ENCODE measurements around the gene AHCYL2. TPM values are rescaled to one million over a fixed set of nuclear protein-coding genes. Genes with fewer than 3 reads are reported as not detected.

Gene AHCYL2
- total RNA-seq, 1 donor from 2014 or later = 19.9 TPM

DNA sequence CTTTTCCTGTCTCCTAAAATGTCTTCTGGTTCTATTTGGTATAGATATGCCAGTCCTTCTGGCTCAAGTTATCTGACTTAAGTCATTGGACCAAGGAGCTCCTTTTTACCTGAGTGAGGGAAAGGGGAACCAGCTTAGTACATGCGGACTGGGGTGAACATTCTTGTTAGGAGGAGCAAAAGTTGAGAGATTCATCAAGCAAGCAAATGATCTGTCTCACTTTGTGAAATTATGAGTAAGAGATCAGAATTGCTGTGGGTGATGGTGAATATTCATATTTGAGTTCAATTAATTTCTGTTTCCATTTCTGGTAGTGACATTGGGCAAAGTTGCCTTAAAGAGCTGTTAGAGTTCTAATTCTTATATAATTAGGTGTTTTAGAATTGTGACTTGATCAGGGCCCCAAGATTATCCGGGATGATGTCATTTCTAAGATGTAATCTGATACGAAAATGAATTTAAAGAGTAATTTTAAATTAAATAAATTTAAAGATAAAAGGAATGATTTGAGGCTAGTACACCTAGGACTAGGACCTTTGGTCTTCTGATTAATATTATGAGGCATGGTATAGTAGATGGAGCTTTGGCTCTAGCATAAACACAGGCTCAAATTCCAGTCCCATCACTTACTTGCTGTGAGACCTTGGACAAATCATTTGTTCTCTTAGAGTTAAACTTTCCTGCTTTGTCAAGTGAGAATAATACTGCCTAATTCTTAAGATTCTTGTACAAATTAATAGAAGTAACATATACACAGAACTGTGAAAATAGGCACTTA lies 149.0 kb downstream of the AHCYL2 start:
- TF ChIP-seq CTCF (IDR thresholded peaks at IDR 0.05; ENCODE audit: unreplicated experiment) = no peak
- H3K27ac Mint-ChIP-seq (ENCODE audit: unreplicated experiment) = no peak overlapping the region
- H3K4me3 Mint-ChIP-seq (ENCODE audit: unreplicated experiment) = no peak overlapping the region
- no peak for DNase-seq (ENCODE audit: low spot score)
- peaks cover 10% of the 10 kb centered on the region for H3K4me1 Mint-ChIP-seq (ENCODE audit: unreplicated experiment)
- H3K9me3 Mint-ChIP-seq (ENCODE audit: unreplicated experiment) = no peaks in the 10 kb centered on the region
- no peaks in the 10 kb centered on the region for H3K27me3 Mint-ChIP-seq (ENCODE audit: unreplicated experiment)
- H3K36me3 Mint-ChIP-seq (ENCODE audit: low read depth, unreplicated experiment) = no peaks in the 10 kb centered on the region

DNA sequence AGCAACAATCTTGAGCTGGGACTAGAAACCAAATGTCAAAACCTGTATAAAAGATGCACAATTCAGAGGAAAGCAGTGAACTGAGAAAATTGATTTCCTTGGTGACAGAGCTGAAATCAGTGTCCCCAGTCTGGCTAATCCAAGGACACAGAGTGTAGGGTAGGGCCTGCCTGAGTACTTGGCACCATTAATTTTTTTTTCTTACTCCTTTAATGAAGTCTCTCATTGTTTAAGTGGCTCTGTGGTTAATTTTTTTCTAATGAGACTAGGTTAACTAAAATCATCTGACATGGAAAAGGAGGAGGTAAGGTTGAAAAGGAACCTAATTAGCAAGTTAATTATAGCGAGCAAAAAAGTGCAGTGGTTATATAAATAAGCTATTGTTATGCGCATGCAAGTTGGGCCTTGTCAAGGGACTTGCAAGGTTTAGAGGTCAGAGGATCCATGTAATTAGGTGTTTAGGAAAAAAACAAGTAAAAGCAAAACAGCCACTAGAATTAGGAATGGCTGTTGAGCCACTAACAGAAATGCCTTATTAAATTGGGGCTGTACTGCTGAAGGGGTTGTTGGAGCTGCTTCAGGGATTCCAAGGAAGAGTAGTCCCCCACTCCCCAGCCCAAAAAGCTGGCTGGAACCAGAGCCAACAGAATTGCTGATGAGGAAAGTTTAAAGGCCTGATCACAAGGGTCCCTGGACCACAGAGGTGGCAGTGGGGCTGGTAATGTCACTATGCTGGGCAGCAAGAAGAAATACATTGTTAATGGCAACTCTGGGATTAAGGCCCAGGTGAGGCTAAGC lies 150.5 kb downstream of the AHCYL2 start:
- TF ChIP-seq CTCF (IDR thresholded peaks at IDR 0.05; ENCODE audit: unreplicated experiment) = no peak
- Mint-ChIP-seq H3K9me3 (ENCODE audit: unreplicated experiment) (no peaks in the 10 kb centered on the region), H3K4me1 (ENCODE audit: unreplicated experiment) (peaks cover 8% of the 10 kb centered on the region), H3K27me3 (ENCODE audit: unreplicated experiment) (no peaks in the 10 kb centered on the region), H3K27ac (ENCODE audit: unreplicated experiment) (no peak overlapping the region), H3K36me3 (ENCODE audit: low read depth, unreplicated experiment) (no peaks in the 10 kb centered on the region), H3K4me3 (ENCODE audit: unreplicated experiment) (no peak overlapping the region)
- DNase-seq (ENCODE audit: low spot score) = no peak

DNA sequence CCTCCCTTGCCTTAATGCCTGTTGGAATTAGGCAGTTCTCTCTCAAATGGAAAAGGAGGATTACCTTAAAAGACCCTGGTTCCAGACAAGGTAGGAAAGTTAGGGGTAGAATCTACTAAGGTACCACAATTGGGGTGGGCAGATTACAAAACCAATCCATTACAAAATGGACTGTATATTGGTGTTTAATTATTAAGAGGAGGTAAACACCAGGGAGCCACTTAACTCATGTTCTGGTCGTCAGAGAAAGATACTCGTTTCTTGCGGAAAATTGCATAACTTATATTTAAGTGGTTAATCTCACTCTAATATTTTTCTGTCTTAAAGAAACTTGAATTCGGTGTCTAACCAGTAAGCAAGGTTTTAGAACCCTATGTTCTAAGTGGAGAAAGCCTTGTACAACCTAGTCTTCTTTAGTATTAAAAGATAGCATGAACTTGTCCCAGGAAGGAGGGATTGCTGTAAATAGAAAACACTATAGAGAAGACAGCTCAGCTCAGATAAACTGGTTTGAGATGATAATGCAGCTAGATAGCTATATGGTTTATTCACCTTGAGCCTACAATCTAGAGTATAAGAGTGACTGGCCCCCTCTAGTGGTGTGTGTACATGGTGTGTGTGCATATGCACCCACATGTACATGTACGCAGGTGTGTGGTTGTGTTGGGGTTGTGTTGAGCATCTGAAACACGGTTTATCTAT lies 151.4 kb downstream of the AHCYL2 start:
- TF ChIP-seq CTCF (IDR thresholded peaks at IDR 0.05; ENCODE audit: unreplicated experiment) = peak; percentile 57
- Mint-ChIP-seq H3K36me3 (ENCODE audit: low read depth, unreplicated experiment) (no peaks in the 10 kb centered on the region), H3K9me3 (ENCODE audit: unreplicated experiment) (no peaks in the 10 kb centered on the region), H3K27me3 (ENCODE audit: unreplicated experiment) (no peaks in the 10 kb centered on the region), H3K4me1 (ENCODE audit: unreplicated experiment) (peaks cover 7% of the 10 kb centered on the region), H3K4me3 (ENCODE audit: unreplicated experiment) (no peak overlapping the region), H3K27ac (ENCODE audit: unreplicated experiment) (no peak overlapping the region)
- DNase-seq (ENCODE audit: low spot score) = peak; percentile 51

- Mint-ChIP-seq H3K27ac (ENCODE audit: unreplicated experiment) (no peak overlapping the region), H3K9me3 (ENCODE audit: unreplicated experiment) (no peaks in the 10 kb centered on the region), H3K4me3 (ENCODE audit: unreplicated experiment) (no peak overlapping the region), H3K4me1 (ENCODE audit: unreplicated experiment) (peaks cover 2% of the 10 kb centered on the region), H3K36me3 (ENCODE audit: low read depth, unreplicated experiment) (no peaks in the 10 kb centered on the region), H3K27me3 (ENCODE audit: unreplicated experiment) (no peaks in the 10 kb centered on the region)
- TF ChIP-seq CTCF (IDR thresholded peaks at IDR 0.05; ENCODE audit: unreplicated experiment) = no peak
- no peak for DNase-seq (ENCODE audit: low spot score)
Observed at GRCh38 chr7:129376778-129377700, 152.2 kb downstream of the AHCYL2 start.

Data from endothelial cell (in vitro differentiated cells).